Adipose tissue (tissue), 3 donors: ENCODE measurements around the gene ZNF26. TPM values are rescaled to one million over a fixed set of nuclear protein-coding genes. Genes with fewer than 3 reads are reported as not detected.
"Not testable (repeated sequence)": the region's sequence is repeated elsewhere in the genome, so short reads cannot be mapped to it uniquely, and the experiment has no call there.

ENCODE experiments used
- H3K27ac ChIP-seq: one replicate; pipeline ENCODE4 v1.5.1; 2013; ENCODE audit warnings: low read depth, low read length
- WGBS, 3 donors: extraction: QIAGEN DNeasy Blood & Tissue Kit; methylation state at CpG; one replicate each; pipeline ENCODE4 v1.1.7; 2013; 5-methylcytosine and 5-hydroxymethylcytosine counted together
- polyA plus RNA-seq, 3 donors: library from polyadenylated mRNA; stranded (reverse); fragments of 200-250 nt; gene quantifications; one replicate each; pipeline ENCODE4 v1.2.3, GENCODE V29; 2013
- donor health status: healthy with polysubstance abuse.
- donor health status: Bipolar disorder and iron deficiency.
- donor health status: healthy.

Gene ZNF26
- polyA plus RNA-seq, 3 donors: 2.3 to 7.2 (median 3.0) TPM

DNA sequence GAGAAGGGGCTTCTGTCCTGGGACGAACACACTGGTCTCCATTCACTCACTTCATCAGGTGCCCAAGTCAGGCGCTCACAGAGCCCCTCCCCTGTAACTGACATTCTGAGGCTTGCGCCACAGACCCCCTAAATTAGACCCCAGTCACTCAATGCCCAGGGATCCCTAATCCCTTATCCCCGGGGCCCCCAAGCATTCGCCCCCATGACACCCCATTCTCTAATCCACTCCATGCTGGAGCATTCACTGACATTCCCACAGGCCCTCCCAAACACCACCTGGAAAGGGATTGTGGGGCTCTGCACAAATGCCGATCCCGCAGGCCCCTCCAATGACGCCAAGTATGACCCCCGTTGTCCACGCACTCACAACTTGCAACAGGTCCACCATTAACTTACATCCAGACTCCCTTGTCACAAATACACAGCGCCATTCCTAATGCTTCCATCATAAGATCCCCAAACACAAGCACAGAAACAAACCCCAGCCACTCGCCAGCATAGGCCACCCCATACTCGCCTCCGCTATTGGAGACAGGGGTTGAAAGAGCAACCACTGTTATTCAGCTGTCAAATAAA is 31.6 kb upstream of the ZNF26 start:
- H3K27ac ChIP-seq: no peak overlapping the region
- WGBS, 3 donors: 81 to 92% (median 91%) methylated on average over 13 to 14 of the region's 14 CpGs

DNA sequence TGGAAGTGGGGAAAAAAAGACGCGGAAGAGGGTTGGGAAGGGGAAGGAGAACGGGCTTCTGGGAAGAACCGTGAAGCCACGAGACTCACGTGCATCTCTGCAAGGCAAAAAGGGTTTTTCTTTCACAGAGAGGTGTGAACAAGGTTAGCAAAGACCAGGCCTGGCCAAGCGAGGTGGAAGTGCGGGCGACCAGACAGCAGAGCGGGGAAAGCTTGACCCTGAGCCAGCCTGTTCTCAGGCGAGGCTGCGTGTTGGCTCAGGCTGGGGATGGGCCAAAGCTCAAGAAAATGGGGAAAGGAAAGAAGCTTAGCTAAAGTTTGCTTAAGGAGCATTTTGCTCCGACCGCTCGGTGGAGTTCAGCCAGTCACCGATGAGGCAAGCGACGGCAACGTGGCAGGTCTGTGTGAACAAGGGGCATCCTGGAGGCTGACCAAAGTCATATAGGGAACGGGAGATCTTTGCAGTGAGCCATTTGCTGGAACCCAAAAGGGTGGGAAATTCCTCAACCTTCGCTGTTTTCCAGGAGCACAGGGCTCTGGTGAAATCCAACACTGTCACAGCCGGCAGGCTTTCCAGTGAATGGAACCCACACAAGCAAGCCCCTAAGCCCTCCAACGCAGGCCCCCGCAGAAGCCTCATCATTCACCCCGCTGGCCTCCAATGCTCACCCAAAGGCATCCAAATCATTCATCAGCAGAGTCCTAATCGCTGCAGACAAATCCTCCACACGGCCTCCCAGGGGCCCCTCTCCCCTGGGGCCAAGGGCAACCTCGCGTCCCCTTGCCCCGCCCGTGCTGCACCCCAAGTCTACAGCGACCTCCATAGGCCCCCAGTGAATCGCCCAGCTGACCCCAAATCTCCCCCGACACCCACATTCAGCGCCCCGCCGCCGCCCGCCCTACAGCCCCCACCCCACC is 30.8 kb upstream of the ZNF26 start:
- H3K27ac ChIP-seq: peak overlapping the region; percentile 68
- WGBS, 3 donors: 9 to 22% (median 16%) methylated on average over 37 to 39 of the region's 39 CpGs

DNA sequence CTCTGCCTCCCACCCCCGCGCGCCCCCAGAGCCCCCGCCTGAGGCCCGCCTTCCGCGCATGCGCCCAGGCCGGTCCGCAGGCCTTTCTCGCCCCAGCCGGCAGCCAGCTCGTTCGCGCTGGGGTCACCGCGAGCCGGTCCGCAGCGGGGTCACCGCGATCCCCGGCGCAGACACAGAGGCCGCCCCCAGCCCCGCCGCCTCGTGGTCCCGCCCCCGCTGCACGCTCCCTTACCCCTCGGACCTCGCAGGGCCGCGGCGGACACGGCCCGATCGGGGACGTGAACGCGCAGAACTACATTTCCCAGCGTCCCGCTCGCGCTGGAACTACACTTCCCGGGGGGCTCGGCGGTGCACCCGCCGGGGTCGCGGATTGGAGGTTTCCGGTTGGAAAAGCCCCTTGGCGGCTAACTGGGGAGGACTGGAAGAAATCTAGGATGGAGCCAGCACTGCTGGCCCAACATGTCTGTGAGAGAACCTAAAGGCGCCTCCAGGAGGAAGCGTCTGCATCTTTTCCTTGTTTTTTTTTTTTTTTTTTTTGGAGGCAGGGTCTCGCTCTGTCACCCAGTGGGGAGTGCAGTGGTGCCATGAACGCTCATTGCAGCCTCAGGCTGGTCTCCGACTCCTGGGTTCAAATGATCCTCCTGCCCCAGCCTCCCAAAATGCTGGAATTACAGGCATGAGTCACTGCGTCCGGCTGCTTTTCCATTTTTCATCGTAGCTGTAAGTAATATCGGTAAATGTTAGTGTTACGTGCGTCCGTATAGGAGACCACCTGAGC is 30.0 kb upstream of the ZNF26 start, which contains the start of gene ZNF605:
Gene ZNF605 (minus strand): TSS at position 296 of the 778 bp plus-strand sequence. CDS start 10,671 bp downstream, outside the sequence.
- 0 to 1% (median 1%) methylated on average over 40 to 67 of the region's 67 CpGs for WGBS, 3 donors
- H3K27ac ChIP-seq: peak within 1 kb of the TSS; percentile 68

DNA sequence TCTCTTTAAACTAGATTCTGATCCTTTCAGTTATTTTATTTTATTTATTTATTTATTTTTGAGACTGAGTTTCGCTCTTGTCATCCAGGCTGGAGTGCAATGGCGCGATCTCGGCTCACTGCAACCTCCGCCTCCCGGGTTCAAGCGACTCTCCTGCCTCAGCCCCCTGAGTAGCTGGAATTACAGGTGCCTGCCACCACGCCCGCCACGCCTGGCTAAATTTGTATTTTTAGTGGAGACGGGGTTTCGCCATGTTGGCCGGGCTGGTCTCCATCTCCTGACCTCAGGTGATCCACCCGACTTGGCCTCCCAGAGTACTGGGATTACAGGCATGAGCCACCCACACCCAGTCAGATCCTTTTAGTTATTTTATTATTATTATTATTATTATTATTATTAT is 24.4 kb upstream of the ZNF26 start:
- 97 to 99% (median 98%) methylated on average over 14 of the region's 14 CpGs for WGBS, 3 donors
- not testable (repeated sequence) for H3K27ac ChIP-seq

DNA sequence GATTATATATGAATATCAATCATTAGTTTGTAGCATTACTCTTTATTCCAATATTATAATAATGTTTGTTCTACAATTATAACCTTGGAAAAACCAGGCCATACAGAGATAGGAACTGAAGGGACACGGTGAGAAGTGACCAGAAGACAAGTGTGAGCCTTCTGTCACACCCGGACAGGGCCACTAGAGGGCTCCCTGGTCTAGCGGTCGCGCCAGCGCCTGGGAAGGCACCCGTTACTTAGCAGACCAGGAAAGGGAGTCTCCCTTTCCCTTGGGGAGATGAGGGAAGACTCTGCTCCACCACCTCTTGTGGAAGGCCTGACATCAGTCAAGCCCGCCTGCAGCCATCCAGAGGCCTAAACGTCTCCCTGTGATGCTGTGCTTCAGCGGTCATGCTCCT is 22.2 kb upstream of the ZNF26 start:
- not testable (repeated sequence) for H3K27ac ChIP-seq
- 41 to 70% (median 65%) methylated on average over 10 of the region's 10 CpGs for WGBS, 3 donors

DNA sequence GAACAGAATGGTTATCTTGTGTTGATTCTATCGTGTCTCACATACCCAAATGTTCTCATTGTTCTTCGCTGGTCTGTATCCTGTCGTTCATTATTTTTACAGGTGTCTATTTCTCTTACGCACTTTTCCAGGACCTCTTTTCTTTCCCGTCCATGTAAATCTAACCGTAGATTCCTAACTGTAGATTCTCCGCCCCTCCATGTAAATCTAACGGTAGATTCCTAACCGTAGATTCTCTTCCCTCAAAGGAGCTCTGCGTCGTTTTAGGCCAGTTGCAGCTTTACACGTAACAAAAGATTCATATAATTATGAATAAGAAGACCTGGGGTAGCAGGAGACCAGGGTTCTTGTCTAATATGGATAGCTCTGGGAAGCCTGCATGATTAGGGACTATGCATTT is 20.4 kb upstream of the ZNF26 start:
- 93 to 96% (median 96%) methylated on average over 12 of the region's 12 CpGs for WGBS, 3 donors
- H3K27ac ChIP-seq: no peak overlapping the region

DNA sequence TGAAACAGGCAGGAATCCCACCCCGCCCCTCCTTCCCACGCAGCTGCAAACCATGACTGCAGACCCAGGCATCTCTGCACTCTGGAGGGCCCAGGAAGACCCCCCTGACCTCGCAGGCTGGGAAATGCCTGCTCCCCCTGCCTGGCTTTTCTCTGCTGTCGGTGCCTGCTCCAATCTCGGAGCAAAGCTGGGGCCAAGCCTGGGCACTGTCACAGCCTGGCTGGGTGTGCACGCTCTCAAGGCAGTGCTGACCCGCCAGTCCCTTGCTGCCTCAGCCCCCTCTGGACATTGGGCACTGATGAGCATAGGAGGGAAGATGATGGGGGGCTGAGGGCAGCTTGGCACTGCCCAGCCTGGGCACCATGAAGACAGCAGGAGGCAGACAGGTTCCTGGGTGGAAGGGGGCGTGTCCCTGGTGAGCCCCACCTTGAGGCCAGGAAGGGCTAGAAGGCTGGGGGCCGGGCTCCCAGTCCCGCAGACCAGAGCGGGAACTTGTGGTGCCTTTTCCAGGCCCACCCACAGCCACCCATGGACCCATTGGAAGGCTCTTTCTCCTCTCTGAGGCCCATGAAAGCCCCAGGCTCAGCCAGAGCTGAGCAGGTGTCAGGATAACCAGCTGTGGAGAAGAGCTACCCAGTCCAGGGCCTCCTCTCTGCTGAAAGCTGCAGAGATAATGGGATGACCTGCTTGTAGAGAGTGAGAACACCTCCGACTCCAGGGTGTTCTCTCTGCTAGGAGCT is 19.3 kb upstream of the ZNF26 start:
- 95 to 98% (median 96%) methylated on average over 11 to 12 of the region's 12 CpGs for WGBS, 3 donors
- no peak overlapping the region for H3K27ac ChIP-seq

DNA sequence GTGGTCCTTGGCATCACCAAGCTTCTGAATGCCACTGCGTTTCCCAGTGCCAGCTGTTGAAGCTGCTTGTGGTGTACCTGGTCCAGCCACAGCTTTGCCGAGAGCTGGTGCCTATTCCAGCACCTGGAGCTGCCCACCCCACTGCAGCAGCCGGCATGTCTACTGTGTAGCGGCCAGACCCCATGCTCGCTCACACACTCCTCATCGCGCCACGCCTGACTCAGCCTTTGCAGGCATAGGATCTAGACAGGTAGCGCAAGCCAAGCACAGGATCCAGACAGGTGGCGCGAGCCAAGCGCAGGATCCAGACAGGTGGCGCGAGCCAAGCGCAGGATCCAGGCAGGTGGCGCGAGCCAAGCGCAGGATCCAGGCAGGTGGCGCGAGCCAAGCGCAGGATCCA is 18.4 kb upstream of the ZNF26 start:
- WGBS, 3 donors: 91 to 93% (median 93%) methylated on average over 17 to 21 of the region's 21 CpGs

DNA sequence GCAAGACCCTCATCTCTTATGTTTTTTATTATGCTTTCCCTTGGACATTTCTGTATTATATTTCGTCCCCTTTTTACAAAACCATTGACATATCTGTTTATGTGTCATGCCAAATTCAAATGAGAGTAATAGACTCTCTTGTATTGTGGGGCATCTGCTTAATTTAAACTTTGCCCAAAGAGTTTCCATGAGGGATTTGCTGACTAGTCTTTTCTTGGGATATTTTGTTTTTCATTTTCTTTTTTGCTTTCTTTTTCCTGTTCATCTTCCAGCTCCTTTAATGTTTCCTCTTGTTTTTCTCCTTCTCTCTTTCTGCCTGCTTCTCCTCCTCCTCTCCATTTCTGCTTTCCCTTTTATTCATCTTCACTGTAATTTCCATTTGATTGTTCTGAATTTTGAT is 13.8 kb upstream of the ZNF26 start:
- 70 to 77% (median 76%) methylated on average over 1 of the region's 1 CpG for whole genome bisulfite sequencing, 3 donors
- H3K27ac ChIP-seq: no peak overlapping the region

More for the DNA sequence above, 18.4 kb upstream of the ZNF26 start:
- H3K27ac ChIP-seq: no peak overlapping the region

DNA sequence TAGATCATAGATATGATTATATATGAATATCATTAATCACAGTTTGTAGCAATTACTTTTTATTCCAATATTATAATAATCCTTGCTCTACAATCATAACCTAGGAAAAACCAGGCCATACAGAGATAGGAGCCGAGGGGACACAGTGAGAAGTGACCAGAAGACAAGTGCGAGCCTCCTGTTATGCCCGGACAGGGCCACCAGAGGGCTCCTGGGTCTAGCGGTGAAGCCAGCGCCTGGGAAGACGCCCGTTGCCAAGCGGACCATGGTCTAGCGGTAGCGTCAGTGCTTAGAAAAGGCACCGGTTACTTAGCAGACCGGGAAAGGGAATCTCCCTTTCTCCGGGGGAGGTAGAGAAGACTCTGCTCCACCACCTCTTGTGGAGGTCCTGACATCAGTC is 9.3 kb upstream of the ZNF26 start:
- not testable (repeated sequence) for H3K27ac ChIP-seq
- 22 to 34% (median 30%) methylated on average over 13 of the region's 13 CpGs for WGBS, 3 donors

DNA sequence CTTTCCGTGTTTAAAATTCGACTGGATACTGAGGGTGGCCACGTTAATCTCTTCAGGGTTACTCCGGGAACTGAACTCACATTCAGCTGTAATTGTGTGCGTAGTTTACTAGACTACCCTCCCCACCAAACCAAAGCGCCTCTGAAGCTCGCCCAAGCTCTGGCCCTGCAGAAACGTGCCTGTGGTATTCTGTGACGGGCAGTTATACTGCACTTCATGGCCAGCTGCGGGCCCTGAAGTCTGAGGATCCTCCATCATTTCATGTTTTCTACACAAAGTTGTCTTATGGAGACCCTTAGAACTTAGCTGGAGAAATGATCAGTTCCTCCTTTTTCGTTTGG is 688 bp downstream of the ZNF26 start:
- WGBS, 3 donors: 2 to 3% (median 3%) methylated on average over 11 of the region's 11 CpGs
- H3K27ac ChIP-seq: no peak overlapping the region

DNA sequence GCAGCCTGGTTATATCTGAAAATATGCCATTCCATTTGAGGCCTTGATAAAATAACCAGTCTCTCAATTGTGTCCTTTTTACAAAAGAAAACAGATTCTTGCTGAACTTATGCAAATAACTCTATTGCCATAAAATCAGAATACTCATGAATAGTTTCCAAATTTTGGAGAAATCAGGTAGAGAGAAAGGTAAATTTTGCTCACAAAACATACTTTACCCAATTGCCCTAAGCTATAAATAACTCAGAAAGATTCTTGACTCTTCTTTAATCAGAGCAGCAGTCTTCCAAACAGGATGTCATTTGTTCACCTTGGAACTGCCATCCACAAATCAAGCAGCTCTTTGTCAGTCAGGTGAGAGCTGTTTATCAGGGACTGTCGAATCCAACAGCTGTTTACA is 12.6 kb downstream of the ZNF26 start:
- no peak overlapping the region for H3K27ac ChIP-seq
- WGBS, 3 donors: 31 to 46% (median 39%) methylated on average over 1 of the region's 1 CpG

DNA sequence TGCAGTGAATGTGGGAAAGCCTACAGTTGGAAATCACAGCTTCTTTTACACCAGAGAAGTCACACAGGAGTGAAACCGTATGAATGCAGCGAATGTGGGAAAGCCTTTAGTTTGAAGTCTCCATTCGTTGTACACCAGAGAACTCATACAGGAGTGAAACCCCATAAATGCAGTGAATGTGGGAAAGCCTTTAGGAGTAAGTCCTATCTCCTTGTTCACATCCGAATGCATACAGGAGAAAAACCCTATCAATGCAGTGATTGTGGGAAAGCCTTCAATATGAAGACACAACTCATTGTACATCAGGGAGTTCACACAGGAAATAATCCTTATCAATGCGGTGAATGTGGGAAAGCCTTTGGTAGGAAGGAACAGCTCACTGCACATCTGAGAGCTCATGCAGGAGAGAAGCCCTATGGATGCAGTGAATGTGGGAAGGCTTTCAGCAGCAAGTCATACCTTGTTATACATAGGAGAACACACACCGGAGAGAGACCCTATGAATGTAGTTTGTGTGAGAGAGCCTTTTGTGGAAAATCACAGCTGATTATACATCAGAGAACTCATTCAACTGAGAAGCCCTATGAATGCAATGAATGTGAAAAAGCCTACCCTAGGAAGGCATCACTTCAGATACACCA is 24.6 kb downstream of the ZNF26 start:
- WGBS, 3 donors: 88 to 97% (median 96%) methylated on average over 6 of the region's 6 CpGs

DNA sequence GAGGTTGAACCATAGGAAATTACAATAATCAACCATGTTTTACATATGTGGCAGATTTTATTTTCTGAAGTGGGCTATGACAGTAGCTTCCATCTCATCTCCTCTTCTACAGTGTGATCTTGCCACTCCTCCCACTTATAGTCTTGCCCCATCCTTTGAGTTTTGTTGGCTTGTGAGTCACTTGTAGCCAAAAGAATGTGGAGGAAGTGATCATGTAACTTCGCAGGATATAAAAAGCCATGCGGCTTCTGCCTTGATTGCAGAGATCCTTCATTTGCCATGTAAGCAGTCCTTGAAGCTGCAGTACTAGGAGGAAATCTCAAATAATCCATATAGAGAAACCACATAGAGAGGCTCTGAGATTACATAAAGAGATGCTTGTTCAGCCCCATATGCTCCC is 37.4 kb downstream of the ZNF26 start:
- H3K27ac ChIP-seq: no peak overlapping the region
- 89 to 97% (median 92%) methylated on average over 2 of the region's 2 CpGs for WGBS, 3 donors

More for the DNA sequence above, 24.6 kb downstream of the ZNF26 start:
- H3K27ac ChIP-seq: no peak overlapping the region

DNA sequence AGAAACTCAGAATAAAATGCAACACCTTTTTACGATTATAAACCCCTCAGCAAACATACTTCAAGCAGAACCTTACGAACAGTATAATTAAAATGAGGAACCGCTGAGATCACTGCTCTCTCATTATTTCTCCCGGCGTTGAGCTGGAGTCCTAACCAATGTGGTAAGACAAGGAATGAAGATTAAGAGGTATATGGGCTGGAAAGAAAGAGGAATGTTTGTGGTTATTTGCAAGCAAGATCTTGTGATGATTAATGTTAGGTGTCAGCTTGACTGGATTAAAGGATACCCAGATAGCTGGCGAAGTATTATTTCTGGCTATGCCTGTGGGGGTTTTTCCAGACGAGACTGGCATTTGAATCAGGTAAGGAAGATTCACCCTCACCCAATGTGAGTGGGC is 40.8 kb downstream of the ZNF26 start:
- 91 to 95% (median 95%) methylated on average over 7 of the region's 7 CpGs for WGBS, 3 donors
- H3K27ac ChIP-seq: no peak overlapping the region

DNA sequence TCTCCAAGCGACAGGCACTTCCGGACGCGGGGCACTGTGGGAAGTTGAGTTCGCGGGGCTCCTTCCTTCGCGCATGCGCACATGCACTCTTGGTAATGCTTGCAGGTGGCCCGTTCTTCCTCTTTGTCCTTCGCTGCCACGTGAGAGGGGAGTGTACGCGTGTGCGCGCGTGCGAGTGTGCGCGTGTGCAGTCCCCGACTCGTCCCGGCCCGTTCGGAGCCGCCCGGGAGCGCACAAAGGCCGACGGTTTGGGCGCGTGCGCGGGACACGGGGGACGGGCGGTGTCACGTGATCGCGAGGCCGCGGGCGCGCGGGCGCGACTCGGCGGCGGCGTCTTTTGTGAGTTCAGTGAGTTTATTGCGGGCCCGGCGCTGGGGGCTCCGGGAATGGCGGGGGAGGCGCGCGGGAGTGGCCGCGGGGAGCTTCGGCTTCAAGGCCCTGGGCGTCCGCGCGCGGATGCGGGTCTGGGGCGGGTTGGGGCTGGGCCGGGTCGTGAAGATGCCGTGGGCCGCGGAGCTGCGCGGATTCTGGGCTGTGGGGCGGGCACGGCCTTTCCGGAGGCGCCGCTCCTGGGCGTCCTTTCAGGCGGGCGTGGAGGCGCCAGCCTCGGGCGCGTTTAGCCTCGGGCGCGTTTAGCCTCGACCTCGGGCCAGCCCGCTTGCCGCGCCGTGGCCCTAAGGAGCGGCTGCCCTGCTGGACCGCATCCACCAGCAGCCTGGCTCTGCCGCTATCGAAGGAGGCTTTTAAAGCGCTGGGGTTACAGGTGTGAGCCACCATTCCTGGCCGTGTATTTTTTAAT is 51.2 kb downstream of the ZNF26 start, which contains the start of gene ZNF84:
Gene ZNF84 (plus strand): TSS at position 303 of the 799 bp plus-strand sequence. CDS start 3,959 bp downstream, outside the sequence.
- peak within 1 kb of the TSS; percentile 2 for H3K27ac ChIP-seq
- WGBS, 3 donors: 0 to 1% (median 1%) methylated on average over 95 to 103 of the region's 103 CpGs

DNA sequence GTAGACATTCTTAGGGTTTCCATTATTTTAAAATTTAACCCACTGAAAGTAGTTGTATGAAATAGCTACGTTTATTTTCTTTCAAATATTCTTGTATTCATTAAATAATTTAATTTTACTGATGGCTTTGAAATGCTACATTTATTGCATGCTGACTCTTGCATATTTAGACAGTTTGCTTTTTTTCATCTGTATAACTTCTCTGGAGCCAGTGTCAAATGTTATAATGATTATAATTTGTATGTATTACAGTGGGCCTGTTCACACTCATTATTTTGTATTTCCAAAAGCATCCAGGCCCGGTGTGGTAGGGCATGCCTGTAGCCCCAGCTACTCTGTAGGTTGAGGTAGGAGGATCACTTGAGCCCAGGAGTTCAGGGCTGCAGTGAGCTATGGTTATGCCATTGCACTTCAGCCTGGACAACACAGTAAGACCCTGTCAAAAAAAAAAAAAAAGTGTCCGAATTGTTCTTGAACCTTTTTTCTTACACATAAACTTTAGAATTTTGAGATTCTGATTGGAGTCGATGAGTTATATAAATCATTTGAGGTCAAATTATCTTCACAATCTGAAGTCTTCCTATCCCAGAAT is 52.0 kb downstream of the ZNF26 start:
- no peak overlapping the region for H3K27ac ChIP-seq
- 53 to 55% (median 54%) methylated on average over 4 of the region's 4 CpGs for WGBS, 3 donors
